Measurements from ENCODE around the gene JMY. TPM values are rescaled to one million over a fixed set of nuclear protein-coding genes. Genes with fewer than 3 reads are reported as not detected.

Gene JMY
- total RNA-seq, 1 experiment from 2014 or later: 3.5 TPM

- CTCF ChIA-PET: no interaction called here
- intact Hi-C loops (cut with micrococcal nuclease; ENCODE audit: unreplicated experiment): loop anchor here (5.0 kb wide), 1 partner anchor 824 kb away; no protein-coding TSS in a partner anchor
- no peaks in the 10 kb centered on the region for H3K9me3 ChIP-seq (ENCODE audit: low read depth, low read length, poor library complexity, severe bottlenecking)
- no TSS peak for BruUV-seq (replicated peaks)
- H3K27me3 ChIP-seq (replicated peaks; ENCODE audit: insufficient read depth, low read depth, low read length, poor library complexity): no peaks in the 10 kb centered on the region
- H3K36me3 ChIP-seq (ENCODE audit: insufficient read depth, low read length, poor library complexity, severe bottlenecking): no peaks in the 10 kb centered on the region
- H3K4me1 ChIP-seq (ENCODE audit: insufficient read depth, low read length, poor library complexity, severe bottlenecking): peaks cover 6% of the 10 kb centered on the region
- no peak for DNase-seq (ENCODE audit: low spot score)
- H3K4me3 ChIP-seq (ENCODE audit: low read depth, low read length, poor library complexity, severe bottlenecking): no peak overlapping the region
- no peak overlapping the region for H3K27ac ChIP-seq (ENCODE audit: low read depth, low read length, poor library complexity, severe bottlenecking)
- POLR2A ChIA-PET (ENCODE audit: low non-redundant PET): interaction anchor here (0.6 kb wide), 1 partner anchor 8 kb away, joined by 9 read pairs; no protein-coding TSS in a partner anchor
- no peak for TF ChIP-seq CTCF (conservative IDR thresholded peaks at IDR 0.05; ENCODE audit: low read depth, low read length)
- no peak for TF ChIP-seq EZH2 (IDR thresholded peaks at IDR 0.05; ENCODE audit: borderline replicate concordance, low read depth, low read length, poor library complexity, severe bottlenecking)
Measured at GRCh38 chr5:79258801-79259200, 22.9 kb downstream of the JMY start.

GRCh38 chr5:79259383-79259782, 23.5 kb downstream of the JMY start:
- no peak overlapping the region for H3K27ac ChIP-seq (ENCODE audit: low read depth, low read length, poor library complexity, severe bottlenecking)
- no peaks in the 10 kb centered on the region for H3K27me3 ChIP-seq (replicated peaks; ENCODE audit: insufficient read depth, low read depth, low read length, poor library complexity)
- H3K4me1 ChIP-seq (ENCODE audit: insufficient read depth, low read length, poor library complexity, severe bottlenecking): peaks cover 6% of the 10 kb centered on the region
- H3K9me3 ChIP-seq (ENCODE audit: low read depth, low read length, poor library complexity, severe bottlenecking): no peaks in the 10 kb centered on the region
- H3K36me3 ChIP-seq (ENCODE audit: insufficient read depth, low read length, poor library complexity, severe bottlenecking): no peaks in the 10 kb centered on the region
- H3K4me3 ChIP-seq (ENCODE audit: low read depth, low read length, poor library complexity, severe bottlenecking): no peak overlapping the region
- TF ChIP-seq CTCF (conservative IDR thresholded peaks at IDR 0.05; ENCODE audit: low read depth, low read length) (no peak), EZH2 (IDR thresholded peaks at IDR 0.05; ENCODE audit: borderline replicate concordance, low read depth, low read length, poor library complexity, severe bottlenecking) (no peak)
- no peak for DNase-seq (ENCODE audit: low spot score)
- intact Hi-C loops (cut with micrococcal nuclease; ENCODE audit: unreplicated experiment): loop anchor here (5.0 kb wide), 1 partner anchor 823 kb away; no protein-coding TSS in a partner anchor
- POLR2A ChIA-PET (ENCODE audit: low non-redundant PET): no interaction called here
- CTCF ChIA-PET: no interaction called here
- BruUV-seq (replicated peaks): no TSS peak

- Histone ChIP-seq H3K9me3 (ENCODE audit: low read depth, low read length, poor library complexity, severe bottlenecking) (no peaks in the 10 kb centered on the region), H3K4me1 (ENCODE audit: insufficient read depth, low read length, poor library complexity, severe bottlenecking) (peaks cover 6% of the 10 kb centered on the region), H3K4me3 (ENCODE audit: low read depth, low read length, poor library complexity, severe bottlenecking) (no peak overlapping the region), H3K27me3 (replicated peaks; ENCODE audit: insufficient read depth, low read depth, low read length, poor library complexity) (no peaks in the 10 kb centered on the region), H3K36me3 (ENCODE audit: insufficient read depth, low read length, poor library complexity, severe bottlenecking) (no peaks in the 10 kb centered on the region), H3K27ac (ENCODE audit: low read depth, low read length, poor library complexity, severe bottlenecking) (no peak overlapping the region)
- TF ChIP-seq EZH2 (IDR thresholded peaks at IDR 0.05; ENCODE audit: borderline replicate concordance, low read depth, low read length, poor library complexity, severe bottlenecking) (no peak), CTCF (conservative IDR thresholded peaks at IDR 0.05; ENCODE audit: low read depth, low read length) (no peak)
- no TSS peak for BruUV-seq (replicated peaks)
- CTCF ChIA-PET: no interaction called here
- no peak for DNase-seq (ENCODE audit: low spot score)
- POLR2A ChIA-PET (ENCODE audit: low non-redundant PET): no interaction called here
- intact Hi-C loops (cut with micrococcal nuclease; ENCODE audit: unreplicated experiment): loop anchor here (5.0 kb wide), 1 partner anchor 822 kb away; no protein-coding TSS in a partner anchor
Measured at GRCh38 chr5:79259810-79260209, 23.9 kb downstream of the JMY start.

Data from A673 (cell line).